ENCODE results near the gene ACTL6B. TPM values are rescaled to one million over a fixed set of nuclear protein-coding genes. Genes with fewer than 3 reads are reported as not detected.

Gene ACTL6B
- total and polyA plus RNA-seq, 2 of the 8 experiments (the other 6 are each of a cell fraction or from before 2014, with no cell fraction given): 2.1 to 4.5 TPM

DNA sequence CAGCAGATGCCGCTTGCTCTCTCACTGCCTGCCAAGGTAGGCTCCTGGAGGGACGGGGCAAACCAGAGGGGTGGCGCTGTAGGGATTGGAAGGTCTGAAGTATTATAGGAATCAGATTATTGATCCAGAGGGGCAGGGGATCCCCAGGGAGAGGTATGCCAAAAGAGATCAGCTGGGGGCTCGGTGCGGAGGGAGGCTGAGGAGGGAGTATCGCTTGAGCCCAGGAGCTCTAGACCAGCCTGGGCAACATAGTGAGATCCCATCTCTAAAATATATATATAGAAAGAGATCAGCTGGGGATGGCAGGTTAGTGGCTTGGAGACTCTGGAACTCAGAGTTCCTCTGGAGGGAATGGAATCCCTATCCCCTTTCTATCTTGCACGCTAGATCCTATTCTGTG, 61.1 kb downstream of the ACTL6B start (continued):
- TF ChIP-seq, protein P1, sequence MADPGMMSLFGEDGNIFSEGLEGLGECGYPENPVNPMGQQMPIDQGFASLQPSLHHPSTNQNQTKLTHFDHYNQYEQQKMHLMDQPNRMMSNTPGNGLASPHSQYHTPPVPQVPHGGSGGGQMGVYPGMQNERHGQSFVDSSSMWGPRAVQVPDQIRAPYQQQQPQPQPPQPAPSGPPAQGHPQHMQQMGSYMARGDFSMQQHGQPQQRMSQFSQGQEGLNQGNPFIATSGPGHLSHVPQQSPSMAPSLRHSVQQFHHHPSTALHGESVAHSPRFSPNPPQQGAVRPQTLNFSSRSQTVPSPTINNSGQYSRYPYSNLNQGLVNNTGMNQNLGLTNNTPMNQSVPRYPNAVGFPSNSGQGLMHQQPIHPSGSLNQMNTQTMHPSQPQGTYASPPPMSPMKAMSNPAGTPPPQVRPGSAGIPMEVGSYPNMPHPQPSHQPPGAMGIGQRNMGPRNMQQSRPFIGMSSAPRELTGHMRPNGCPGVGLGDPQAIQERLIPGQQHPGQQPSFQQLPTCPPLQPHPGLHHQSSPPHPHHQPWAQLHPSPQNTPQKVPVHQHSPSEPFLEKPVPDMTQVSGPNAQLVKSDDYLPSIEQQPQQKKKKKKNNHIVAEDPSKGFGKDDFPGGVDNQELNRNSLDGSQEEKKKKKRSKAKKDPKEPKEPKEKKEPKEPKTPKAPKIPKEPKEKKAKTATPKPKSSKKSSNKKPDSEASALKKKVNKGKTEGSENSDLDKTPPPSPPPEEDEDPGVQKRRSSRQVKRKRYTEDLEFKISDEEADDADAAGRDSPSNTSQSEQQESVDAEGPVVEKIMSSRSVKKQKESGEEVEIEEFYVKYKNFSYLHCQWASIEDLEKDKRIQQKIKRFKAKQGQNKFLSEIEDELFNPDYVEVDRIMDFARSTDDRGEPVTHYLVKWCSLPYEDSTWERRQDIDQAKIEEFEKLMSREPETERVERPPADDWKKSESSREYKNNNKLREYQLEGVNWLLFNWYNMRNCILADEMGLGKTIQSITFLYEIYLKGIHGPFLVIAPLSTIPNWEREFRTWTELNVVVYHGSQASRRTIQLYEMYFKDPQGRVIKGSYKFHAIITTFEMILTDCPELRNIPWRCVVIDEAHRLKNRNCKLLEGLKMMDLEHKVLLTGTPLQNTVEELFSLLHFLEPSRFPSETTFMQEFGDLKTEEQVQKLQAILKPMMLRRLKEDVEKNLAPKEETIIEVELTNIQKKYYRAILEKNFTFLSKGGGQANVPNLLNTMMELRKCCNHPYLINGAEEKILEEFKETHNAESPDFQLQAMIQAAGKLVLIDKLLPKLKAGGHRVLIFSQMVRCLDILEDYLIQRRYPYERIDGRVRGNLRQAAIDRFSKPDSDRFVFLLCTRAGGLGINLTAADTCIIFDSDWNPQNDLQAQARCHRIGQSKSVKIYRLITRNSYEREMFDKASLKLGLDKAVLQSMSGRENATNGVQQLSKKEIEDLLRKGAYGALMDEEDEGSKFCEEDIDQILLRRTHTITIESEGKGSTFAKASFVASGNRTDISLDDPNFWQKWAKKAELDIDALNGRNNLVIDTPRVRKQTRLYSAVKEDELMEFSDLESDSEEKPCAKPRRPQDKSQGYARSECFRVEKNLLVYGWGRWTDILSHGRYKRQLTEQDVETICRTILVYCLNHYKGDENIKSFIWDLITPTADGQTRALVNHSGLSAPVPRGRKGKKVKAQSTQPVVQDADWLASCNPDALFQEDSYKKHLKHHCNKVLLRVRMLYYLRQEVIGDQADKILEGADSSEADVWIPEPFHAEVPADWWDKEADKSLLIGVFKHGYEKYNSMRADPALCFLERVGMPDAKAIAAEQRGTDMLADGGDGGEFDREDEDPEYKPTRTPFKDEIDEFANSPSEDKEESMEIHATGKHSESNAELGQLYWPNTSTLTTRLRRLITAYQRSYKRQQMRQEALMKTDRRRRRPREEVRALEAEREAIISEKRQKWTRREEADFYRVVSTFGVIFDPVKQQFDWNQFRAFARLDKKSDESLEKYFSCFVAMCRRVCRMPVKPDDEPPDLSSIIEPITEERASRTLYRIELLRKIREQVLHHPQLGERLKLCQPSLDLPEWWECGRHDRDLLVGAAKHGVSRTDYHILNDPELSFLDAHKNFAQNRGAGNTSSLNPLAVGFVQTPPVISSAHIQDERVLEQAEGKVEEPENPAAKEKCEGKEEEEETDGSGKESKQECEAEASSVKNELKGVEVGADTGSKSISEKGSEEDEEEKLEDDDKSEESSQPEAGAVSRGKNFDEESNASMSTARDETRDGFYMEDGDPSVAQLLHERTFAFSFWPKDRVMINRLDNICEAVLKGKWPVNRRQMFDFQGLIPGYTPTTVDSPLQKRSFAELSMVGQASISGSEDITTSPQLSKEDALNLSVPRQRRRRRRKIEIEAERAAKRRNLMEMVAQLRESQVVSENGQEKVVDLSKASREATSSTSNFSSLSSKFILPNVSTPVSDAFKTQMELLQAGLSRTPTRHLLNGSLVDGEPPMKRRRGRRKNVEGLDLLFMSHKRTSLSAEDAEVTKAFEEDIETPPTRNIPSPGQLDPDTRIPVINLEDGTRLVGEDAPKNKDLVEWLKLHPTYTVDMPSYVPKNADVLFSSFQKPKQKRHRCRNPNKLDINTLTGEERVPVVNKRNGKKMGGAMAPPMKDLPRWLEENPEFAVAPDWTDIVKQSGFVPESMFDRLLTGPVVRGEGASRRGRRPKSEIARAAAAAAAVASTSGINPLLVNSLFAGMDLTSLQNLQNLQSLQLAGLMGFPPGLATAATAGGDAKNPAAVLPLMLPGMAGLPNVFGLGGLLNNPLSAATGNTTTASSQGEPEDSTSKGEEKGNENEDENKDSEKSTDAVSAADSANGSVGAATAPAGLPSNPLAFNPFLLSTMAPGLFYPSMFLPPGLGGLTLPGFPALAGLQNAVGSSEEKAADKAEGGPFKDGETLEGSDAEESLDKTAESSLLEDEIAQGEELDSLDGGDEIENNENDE (IDR thresholded peaks at IDR 0.05; ENCODE audit: insufficient replicate concordance, low read length): no peak
- TF ChIP-seq SP4 (IDR thresholded peaks at IDR 0.05; ENCODE audit: low read length) (no peak), SRF (IDR thresholded peaks at IDR 0.05; ENCODE audit: low read depth, low read length) (no peak), KDM1A (IDR thresholded peaks at IDR 0.05; ENCODE audit: borderline replicate concordance, low read length) (no peak), BACH1 (IDR thresholded peaks at IDR 0.05; ENCODE audit: low read length) (no peak), NRF1 (IDR thresholded peaks at IDR 0.05; ENCODE audit: low read depth, low read length) (no peak), ZNF274 (IDR thresholded peaks at IDR 0.05; ENCODE audit: borderline replicate concordance, extremely low read depth, low read length) (no peak)
- TF ChIP-seq, protein P2, sequence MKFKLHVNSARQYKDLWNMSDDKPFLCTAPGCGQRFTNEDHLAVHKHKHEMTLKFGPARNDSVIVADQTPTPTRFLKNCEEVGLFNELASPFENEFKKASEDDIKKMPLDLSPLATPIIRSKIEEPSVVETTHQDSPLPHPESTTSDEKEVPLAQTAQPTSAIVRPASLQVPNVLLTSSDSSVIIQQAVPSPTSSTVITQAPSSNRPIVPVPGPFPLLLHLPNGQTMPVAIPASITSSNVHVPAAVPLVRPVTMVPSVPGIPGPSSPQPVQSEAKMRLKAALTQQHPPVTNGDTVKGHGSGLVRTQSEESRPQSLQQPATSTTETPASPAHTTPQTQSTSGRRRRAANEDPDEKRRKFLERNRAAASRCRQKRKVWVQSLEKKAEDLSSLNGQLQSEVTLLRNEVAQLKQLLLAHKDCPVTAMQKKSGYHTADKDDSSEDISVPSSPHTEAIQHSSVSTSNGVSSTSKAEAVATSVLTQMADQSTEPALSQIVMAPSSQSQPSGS (IDR thresholded peaks at IDR 0.05; ENCODE audit: low read length): no peak

Data from H1 (cell line).